Measurements from ENCODE around the gene SPIRE1.

SPIRE1 gene

DNA sequence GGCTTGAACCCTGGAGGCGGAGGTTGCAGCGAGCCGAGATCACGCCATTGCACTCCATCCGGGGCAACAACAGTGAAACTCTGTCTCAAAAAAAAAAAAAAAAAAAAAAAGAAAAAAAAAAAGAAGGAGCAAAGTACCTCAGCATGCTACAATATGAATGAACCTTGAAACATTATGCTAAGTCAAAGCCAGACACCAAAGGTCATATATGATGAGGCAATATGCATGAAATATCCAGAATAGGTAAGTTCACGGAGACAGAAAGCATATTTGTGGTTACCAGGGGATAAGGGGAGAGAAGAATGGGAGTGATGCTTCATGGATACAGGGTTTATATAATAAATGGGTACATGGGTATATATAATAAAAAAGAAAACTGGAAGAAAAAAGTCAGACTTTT, 156.9 kb downstream of the SPIRE1 start:
- TF ChIP-seq, protein P1, sequence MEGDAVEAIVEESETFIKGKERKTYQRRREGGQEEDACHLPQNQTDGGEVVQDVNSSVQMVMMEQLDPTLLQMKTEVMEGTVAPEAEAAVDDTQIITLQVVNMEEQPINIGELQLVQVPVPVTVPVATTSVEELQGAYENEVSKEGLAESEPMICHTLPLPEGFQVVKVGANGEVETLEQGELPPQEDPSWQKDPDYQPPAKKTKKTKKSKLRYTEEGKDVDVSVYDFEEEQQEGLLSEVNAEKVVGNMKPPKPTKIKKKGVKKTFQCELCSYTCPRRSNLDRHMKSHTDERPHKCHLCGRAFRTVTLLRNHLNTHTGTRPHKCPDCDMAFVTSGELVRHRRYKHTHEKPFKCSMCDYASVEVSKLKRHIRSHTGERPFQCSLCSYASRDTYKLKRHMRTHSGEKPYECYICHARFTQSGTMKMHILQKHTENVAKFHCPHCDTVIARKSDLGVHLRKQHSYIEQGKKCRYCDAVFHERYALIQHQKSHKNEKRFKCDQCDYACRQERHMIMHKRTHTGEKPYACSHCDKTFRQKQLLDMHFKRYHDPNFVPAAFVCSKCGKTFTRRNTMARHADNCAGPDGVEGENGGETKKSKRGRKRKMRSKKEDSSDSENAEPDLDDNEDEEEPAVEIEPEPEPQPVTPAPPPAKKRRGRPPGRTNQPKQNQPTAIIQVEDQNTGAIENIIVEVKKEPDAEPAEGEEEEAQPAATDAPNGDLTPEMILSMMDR (conservative IDR thresholded peaks at IDR 0.05; ENCODE audit: low read depth, low read length), result no peak

DNA sequence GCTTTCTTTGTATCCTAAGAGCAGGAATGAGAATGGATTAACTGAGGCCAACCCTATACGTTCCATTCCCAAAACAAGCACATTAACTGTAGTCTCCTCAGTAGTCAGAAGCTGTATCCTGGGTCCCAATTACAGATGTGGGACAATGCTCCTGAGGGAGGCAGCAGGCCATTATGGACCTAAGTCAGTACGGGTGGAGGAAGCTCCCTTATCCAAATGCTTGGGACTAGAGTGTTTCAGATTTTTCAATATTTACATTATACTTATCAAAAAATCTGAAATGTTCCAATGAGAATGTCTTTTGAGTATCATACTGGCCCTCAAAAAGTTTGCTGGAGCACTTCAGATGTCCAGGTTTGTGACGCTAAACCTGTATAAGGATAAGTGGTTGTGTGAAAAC, 160.1 kb downstream of the SPIRE1 start:
- Histone ChIP-seq H3K27ac (no peak overlapping the region), H3K4me3 (IDR thresholded peaks at IDR 0.05; ENCODE audit: insufficient read depth, low read depth, low read length) (no peak overlapping the region), H2AFZ (ENCODE audit: low read depth) (no peak overlapping the region), H4K20me1 (ENCODE audit: insufficient read depth) (no peaks in the 10 kb centered on the region), H3K27me3 (ENCODE audit: insufficient read depth, low read depth) (no peaks in the 10 kb centered on the region), H3K79me2 (ENCODE audit: insufficient read depth, low read depth) (no peaks in the 10 kb centered on the region), H3K4me1 (ENCODE audit: low read depth, poor library complexity, severe bottlenecking) (no peaks in the 10 kb centered on the region), H3K36me3 (ENCODE audit: insufficient read depth) (no peaks in the 10 kb centered on the region), H3K9ac (no peak overlapping the region), H3K4me2 (no peak overlapping the region)
- TF ChIP-seq, protein P1 (conservative IDR thresholded peaks at IDR 0.05; ENCODE audit: low read depth, low read length), result no peak

More for the DNA sequence above, 156.9 kb downstream of the SPIRE1 start:
- Histone ChIP-seq H3K36me3 (ENCODE audit: insufficient read depth) (no peaks in the 10 kb centered on the region), H3K27ac (no peak overlapping the region), H3K27me3 (ENCODE audit: insufficient read depth, low read depth) (no peaks in the 10 kb centered on the region), H3K4me2 (no peak overlapping the region), H3K9ac (no peak overlapping the region), H2AFZ (ENCODE audit: low read depth) (no peak overlapping the region), H3K79me2 (ENCODE audit: insufficient read depth, low read depth) (no peaks in the 10 kb centered on the region), H3K4me1 (ENCODE audit: low read depth, poor library complexity, severe bottlenecking) (no peaks in the 10 kb centered on the region), H3K4me3 (IDR thresholded peaks at IDR 0.05; ENCODE audit: insufficient read depth, low read depth, low read length) (no peak overlapping the region), H4K20me1 (ENCODE audit: insufficient read depth) (no peaks in the 10 kb centered on the region)

DNA sequence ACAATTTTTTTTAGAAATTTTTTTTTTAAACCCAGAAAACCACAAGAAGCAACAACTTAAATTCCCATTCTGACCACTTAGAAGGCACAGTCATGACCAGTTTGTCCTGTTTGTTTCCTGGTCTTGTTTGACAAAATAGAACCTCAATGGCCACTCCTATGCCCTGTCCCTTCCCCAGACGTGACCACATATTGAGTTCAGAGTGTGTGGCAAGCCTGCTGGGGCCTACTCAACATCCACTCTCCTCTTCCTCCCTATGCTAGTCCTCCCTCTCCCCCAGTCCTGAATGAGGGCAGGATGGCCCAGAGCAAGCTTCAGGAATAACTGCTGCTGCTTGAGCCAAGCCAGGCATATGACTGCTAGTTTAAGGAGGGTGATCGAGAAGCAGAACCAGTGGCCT, 160.6 kb downstream of the SPIRE1 start:
- H3K79me2 ChIP-seq (ENCODE audit: insufficient read depth, low read depth), result no peaks in the 10 kb centered on the region
- H3K27ac ChIP-seq, result no peak overlapping the region
- H3K4me2 ChIP-seq, result no peak overlapping the region
- TF ChIP-seq, protein P1 (conservative IDR thresholded peaks at IDR 0.05; ENCODE audit: low read depth, low read length), result no peak
- no peak overlapping the region for H3K4me3 ChIP-seq (IDR thresholded peaks at IDR 0.05; ENCODE audit: insufficient read depth, low read depth, low read length)
- no peaks in the 10 kb centered on the region for H3K36me3 ChIP-seq (ENCODE audit: insufficient read depth)
- no peak overlapping the region for H3K9ac ChIP-seq
- H2AFZ ChIP-seq (ENCODE audit: low read depth), result no peak overlapping the region
- H4K20me1 ChIP-seq (ENCODE audit: insufficient read depth), result no peaks in the 10 kb centered on the region
- H3K27me3 ChIP-seq (ENCODE audit: insufficient read depth, low read depth), result no peaks in the 10 kb centered on the region
- no peaks in the 10 kb centered on the region for H3K4me1 ChIP-seq (ENCODE audit: low read depth, poor library complexity, severe bottlenecking)

DNA sequence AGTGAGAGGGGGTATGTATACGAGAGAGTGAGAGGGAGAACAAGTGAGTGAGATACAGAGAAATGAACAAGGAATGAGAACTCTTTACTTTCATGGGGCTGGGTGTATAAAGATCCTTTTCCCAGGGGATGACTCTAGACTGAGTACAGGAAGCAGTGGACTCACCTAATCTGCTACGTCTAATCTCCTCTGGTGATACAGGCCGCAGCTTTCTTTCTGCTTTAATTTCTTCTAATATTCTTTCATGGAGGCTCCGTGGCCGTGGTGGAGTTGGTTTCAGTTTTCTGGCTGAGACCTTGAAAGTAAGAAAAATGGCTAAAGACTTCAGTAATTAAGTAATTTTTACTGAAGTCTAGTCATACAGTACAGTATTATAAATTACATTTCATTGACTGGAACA, 165.0 kb downstream of the SPIRE1 start:
- Histone ChIP-seq H4K20me1 (ENCODE audit: insufficient read depth) (no peaks in the 10 kb centered on the region), H3K4me2 (no peak overlapping the region), H3K79me2 (ENCODE audit: insufficient read depth, low read depth) (no peaks in the 10 kb centered on the region), H2AFZ (ENCODE audit: low read depth) (no peak overlapping the region), H3K27me3 (ENCODE audit: insufficient read depth, low read depth) (no peaks in the 10 kb centered on the region), H3K4me1 (ENCODE audit: low read depth, poor library complexity, severe bottlenecking) (no peaks in the 10 kb centered on the region), H3K27ac (no peak overlapping the region), H3K9ac (no peak overlapping the region), H3K4me3 (IDR thresholded peaks at IDR 0.05; ENCODE audit: insufficient read depth, low read depth, low read length) (no peak overlapping the region), H3K36me3 (ENCODE audit: insufficient read depth) (no peaks in the 10 kb centered on the region)
- TF ChIP-seq, protein P1 (conservative IDR thresholded peaks at IDR 0.05; ENCODE audit: low read depth, low read length), result no peak

Data from KMS-11 (cell line).